Testis (tissue), 2 donors: ENCODE measurements around the gene CDH5.

Experiments used
- CTCF ChIP-seq, 3 experiments: fragments of 450-650 bp in 2 of 3; fragments of 200-600 bp in 1 of 3; sonication (generic) in 1 of 3; IDR thresholded peaks; one replicate each; pipeline ENCODE4 v1.5.1; 2016 to 2019; ENCODE audit warnings: antibody characterized with exemption in 3 of 3, mild to moderate bottlenecking in 2 of 3, moderate library complexity in 1 of 3
- POLR2A ChIP-seq: fragments of 450-650 bp; IDR thresholded peaks from one replicate; pipeline ENCODE4 v1.6.1; 2017; ENCODE audit warnings: antibody characterized with exemption, mild to moderate bottlenecking, moderate library complexity

GRCh38 chr16:66408163-66409048 lies 41.9 kb downstream of the CDH5 start:
- TF ChIP-seq CTCF (IDR thresholded peaks at IDR 0.05) (no peak), POLR2A (no peak)
